Astrocyte (in vitro differentiated cells and primary cell): ENCODE results near the gene TMEM39A. TPM values are rescaled to one million over a fixed set of nuclear protein-coding genes. Genes with fewer than 3 reads are reported as not detected.

Experiments used
- DNase-seq: peaks from one replicate; pipeline ENCODE4 v3.0.0-alpha.2; 2010; ENCODE audit warnings: low read depth
- FAIRE-seq: peaks from 2 replicates; lab custom pipeline; 2011; peaks lifted over from hg19 to GRCh38; lab: Jason Lieb, UNC
- H2AFZ ChIP-seq: 2 replicates; pipeline ENCODE4 v1.6.0; 2012; ENCODE audit warnings: low read depth, low read length, inconsistent platforms
- H3K27ac ChIP-seq: 2 replicates; pipeline ENCODE4 v1.5.1; 2011; ENCODE audit warnings: low read depth, low read length, inconsistent platforms
- H3K27me3 ChIP-seq: 2 replicates; pipeline ENCODE4 v1.6.0; 2011; ENCODE audit warnings: low read length, inconsistent platforms; ENCODE audit not compliant: insufficient read depth
- H3K36me3 ChIP-seq: 2 replicates; pipeline ENCODE4 v1.5.1; 2011; ENCODE audit warnings: low read length, inconsistent platforms; ENCODE audit not compliant: insufficient read depth
- H3K4me1 ChIP-seq: 2 replicates; pipeline ENCODE4 v1.5.1; 2011; ENCODE audit warnings: low read length, inconsistent platforms; ENCODE audit not compliant: insufficient read depth
- H3K4me2 ChIP-seq: 2 replicates; pipeline ENCODE4 v1.6.0; 2012; ENCODE audit warnings: low read length, inconsistent platforms
- H3K4me3 ChIP-seq: 2 replicates; pipeline ENCODE4 v1.5.1; 2011; ENCODE audit warnings: low read depth, mild to moderate bottlenecking, low read length, inconsistent platforms; ENCODE audit not compliant: insufficient read depth
- H3K79me2 ChIP-seq: 2 replicates; pipeline ENCODE4 v1.6.0; 2012; ENCODE audit warnings: mild to moderate bottlenecking, low read length, inconsistent platforms; ENCODE audit not compliant: insufficient read depth
- H3K9ac ChIP-seq: 2 replicates; pipeline ENCODE4 v1.6.0; 2012; ENCODE audit warnings: mild to moderate bottlenecking, low read length, inconsistent platforms
- H3K9me3 ChIP-seq: 2 replicates; pipeline ENCODE4 v1.5.1; 2012; ENCODE audit warnings: low read depth, mild to moderate bottlenecking, low read length, inconsistent platforms; ENCODE audit not compliant: insufficient read depth
- H4K20me1 ChIP-seq: 2 replicates; pipeline ENCODE4 v1.6.0; 2012; ENCODE audit warnings: low read length, inconsistent platforms; ENCODE audit not compliant: insufficient read depth
- H3K27ac Mint-ChIP-seq: one replicate; pipeline ENCODE4 v1.8.0; 2021; ENCODE audit warnings: mild to moderate bottlenecking, mixed read lengths; ENCODE audit not compliant: unreplicated experiment
- H3K27me3 Mint-ChIP-seq: one replicate; pipeline ENCODE4 v1.8.0; 2021; ENCODE audit warnings: low read depth, mixed read lengths; ENCODE audit not compliant: unreplicated experiment
- H3K36me3 Mint-ChIP-seq: one replicate; pipeline ENCODE4 v1.8.0; 2021; ENCODE audit warnings: low read depth, mixed read lengths; ENCODE audit not compliant: unreplicated experiment
- H3K4me1 Mint-ChIP-seq: one replicate; pipeline ENCODE4 v1.8.0; 2021; ENCODE audit warnings: low read depth, mixed read lengths; ENCODE audit not compliant: unreplicated experiment
- H3K4me3 Mint-ChIP-seq: one replicate; pipeline ENCODE4 v1.8.0; 2021; ENCODE audit warnings: mild to moderate bottlenecking, moderate library complexity, mixed read lengths; ENCODE audit not compliant: unreplicated experiment
- H3K9me3 Mint-ChIP-seq: one replicate; pipeline ENCODE4 v1.8.0; 2021; ENCODE audit warnings: mild to moderate bottlenecking, mixed read lengths; ENCODE audit not compliant: unreplicated experiment
- EZH2 ChIP-seq: IDR thresholded peaks from 2 replicates; pipeline ENCODE4 v1.6.1; 2012; ENCODE audit warnings: mild to moderate bottlenecking, low read length, inconsistent platforms; ENCODE audit not compliant: insufficient read depth
- total RNA-seq: library from RNA; stranded (reverse); gene quantifications from 2 replicates; pipeline ENCODE4 v1.2.1, GENCODE V29; 2021
- TF ChIP-seq, protein P1 (sequence below): IDR thresholded peaks from 2 replicates; pipeline ENCODE4 v1.5.1; 2011; ENCODE audit warnings: low read depth, mild to moderate bottlenecking, inconsistent platforms, low read length, moderate library complexity; ENCODE audit not compliant: insufficient read depth

TMEM39A gene
- total RNA-seq, 1 donor from 2014 or later, result 53.4 TPM

DNA sequence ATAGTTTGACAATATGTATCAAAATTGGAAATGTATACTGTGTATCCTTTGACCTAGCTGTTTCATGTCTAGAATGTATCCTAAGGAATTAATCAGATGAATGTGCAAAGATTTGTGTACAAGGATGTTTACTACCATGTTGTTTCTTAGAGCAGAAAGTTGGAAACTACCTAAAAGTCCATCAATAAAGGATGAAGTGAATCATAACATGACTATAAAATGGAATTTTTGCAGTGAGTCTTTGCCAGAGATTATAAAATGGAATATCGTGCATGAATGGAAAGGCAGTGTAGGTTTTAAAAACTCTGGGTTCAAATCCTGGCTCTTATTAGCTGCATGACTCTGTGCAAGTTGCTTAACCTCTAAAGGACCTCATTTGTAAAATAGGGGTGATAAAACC, 19.7 kb upstream of the TMEM39A start:
- H3K4me3 Mint-ChIP-seq, result no peak overlapping the region
- no peak overlapping the region for H3K4me2 ChIP-seq
- no peak overlapping the region for H3K27ac ChIP-seq
- H3K27me3 Mint-ChIP-seq, result no peaks in the 10 kb centered on the region
- no peaks in the 10 kb centered on the region for H4K20me1 ChIP-seq
- no peak overlapping the region for H2AFZ ChIP-seq
- H3K4me3 ChIP-seq, result no peak overlapping the region
- peaks cover 23% of the 10 kb centered on the region for H3K36me3 ChIP-seq
- H3K27ac Mint-ChIP-seq, result no peak overlapping the region
- H3K36me3 Mint-ChIP-seq, result peaks cover 13% of the 10 kb centered on the region
- FAIRE-seq (no peak), DNase-seq (no peak)
- H3K9me3 Mint-ChIP-seq, result no peaks in the 10 kb centered on the region
- no peak overlapping the region for H3K9ac ChIP-seq
- H3K9me3 ChIP-seq, result no peaks in the 10 kb centered on the region
- no peaks in the 10 kb centered on the region for H3K27me3 ChIP-seq
- H3K4me1 ChIP-seq, result no peaks in the 10 kb centered on the region
- peaks cover 3% of the 10 kb centered on the region for H3K4me1 Mint-ChIP-seq
- H3K79me2 ChIP-seq, result no peaks in the 10 kb centered on the region
- TF ChIP-seq EZH2, result no peak
- TF ChIP-seq, protein P1, sequence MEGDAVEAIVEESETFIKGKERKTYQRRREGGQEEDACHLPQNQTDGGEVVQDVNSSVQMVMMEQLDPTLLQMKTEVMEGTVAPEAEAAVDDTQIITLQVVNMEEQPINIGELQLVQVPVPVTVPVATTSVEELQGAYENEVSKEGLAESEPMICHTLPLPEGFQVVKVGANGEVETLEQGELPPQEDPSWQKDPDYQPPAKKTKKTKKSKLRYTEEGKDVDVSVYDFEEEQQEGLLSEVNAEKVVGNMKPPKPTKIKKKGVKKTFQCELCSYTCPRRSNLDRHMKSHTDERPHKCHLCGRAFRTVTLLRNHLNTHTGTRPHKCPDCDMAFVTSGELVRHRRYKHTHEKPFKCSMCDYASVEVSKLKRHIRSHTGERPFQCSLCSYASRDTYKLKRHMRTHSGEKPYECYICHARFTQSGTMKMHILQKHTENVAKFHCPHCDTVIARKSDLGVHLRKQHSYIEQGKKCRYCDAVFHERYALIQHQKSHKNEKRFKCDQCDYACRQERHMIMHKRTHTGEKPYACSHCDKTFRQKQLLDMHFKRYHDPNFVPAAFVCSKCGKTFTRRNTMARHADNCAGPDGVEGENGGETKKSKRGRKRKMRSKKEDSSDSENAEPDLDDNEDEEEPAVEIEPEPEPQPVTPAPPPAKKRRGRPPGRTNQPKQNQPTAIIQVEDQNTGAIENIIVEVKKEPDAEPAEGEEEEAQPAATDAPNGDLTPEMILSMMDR, result no peak

DNA sequence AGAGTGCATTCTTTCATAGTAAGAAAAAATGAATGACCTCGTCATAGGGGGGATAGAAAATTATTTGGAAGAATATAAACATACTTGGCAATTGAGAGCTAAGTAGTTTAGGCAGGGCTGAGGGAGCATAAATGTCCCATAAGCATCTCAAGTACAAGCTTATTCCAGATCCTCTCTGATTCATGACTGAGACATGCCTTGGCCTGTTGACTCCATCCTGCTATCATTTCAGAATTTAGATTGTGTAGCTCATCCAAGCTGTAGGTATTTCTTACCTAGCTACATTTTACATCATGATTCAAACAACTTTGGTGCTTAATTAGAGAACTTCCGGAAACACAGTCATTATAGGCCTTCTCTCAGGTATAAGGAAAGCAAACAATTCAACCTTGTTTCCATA, 17.7 kb upstream of the TMEM39A start:
- DNase-seq (no peak), FAIRE-seq (no peak)
- TF ChIP-seq EZH2, result no peak
- TF ChIP-seq, protein P1, result no peak
- Histone ChIP-seq H3K27me3 (no peaks in the 10 kb centered on the region), H3K4me3 (no peak overlapping the region), H4K20me1 (no peaks in the 10 kb centered on the region), H3K36me3 (peaks cover 17% of the 10 kb centered on the region), H3K27ac (no peak overlapping the region), H3K4me1 (no peaks in the 10 kb centered on the region), H3K4me2 (no peak overlapping the region), H3K9me3 (no peaks in the 10 kb centered on the region), H3K9ac (no peak overlapping the region), H2AFZ (no peak overlapping the region), H3K79me2 (no peaks in the 10 kb centered on the region)
- Mint-ChIP-seq H3K27ac (no peak overlapping the region), H3K4me3 (no peak overlapping the region), H3K4me1 (peaks cover 3% of the 10 kb centered on the region), H3K9me3 (no peaks in the 10 kb centered on the region), H3K36me3 (peaks cover 13% of the 10 kb centered on the region), H3K27me3 (no peaks in the 10 kb centered on the region)

DNA sequence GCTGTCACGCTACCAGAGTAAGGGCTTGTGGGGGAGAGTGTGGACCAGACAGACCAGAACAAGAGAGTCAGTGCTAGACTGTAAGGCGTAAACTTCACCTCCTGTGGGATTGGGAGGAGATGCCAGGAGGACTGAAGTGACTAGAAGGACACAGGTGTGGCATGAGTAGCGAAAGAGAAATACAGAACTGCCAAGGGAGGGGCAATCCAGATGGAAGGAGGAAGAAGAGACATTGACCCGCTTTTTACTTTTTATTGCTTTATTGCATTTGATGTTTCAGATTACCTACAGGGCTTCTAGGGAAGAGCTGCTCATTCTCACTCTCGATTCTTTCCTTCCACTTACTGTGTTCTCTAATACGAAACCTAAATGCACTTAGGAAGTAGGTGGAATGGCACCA, 7.5 kb upstream of the TMEM39A start:
- Histone ChIP-seq H3K27me3 (no peaks in the 10 kb centered on the region), H3K36me3 (peaks cover 6% of the 10 kb centered on the region), H4K20me1 (no peaks in the 10 kb centered on the region), H3K9me3 (no peaks in the 10 kb centered on the region), H3K79me2 (peaks cover 3% of the 10 kb centered on the region), H2AFZ (no peak overlapping the region), H3K4me3 (no peak overlapping the region), H3K4me1 (peaks cover 14% of the 10 kb centered on the region), H3K9ac (no peak overlapping the region), H3K4me2 (no peak overlapping the region), H3K27ac (no peak overlapping the region)
- FAIRE-seq (no peak), DNase-seq (no peak)
- Mint-ChIP-seq H3K4me3 (no peak overlapping the region), H3K36me3 (no peaks in the 10 kb centered on the region), H3K27ac (no peak overlapping the region), H3K27me3 (no peaks in the 10 kb centered on the region), H3K9me3 (no peaks in the 10 kb centered on the region), H3K4me1 (peaks cover 15% of the 10 kb centered on the region)
- no peak for TF ChIP-seq EZH2
- TF ChIP-seq, protein P1, result no peak
